ENCODE measurements around the gene PIGQ.

The PIGQ gene

GRCh38 chr16:590188-590814 lies 20.5 kb downstream of the PIGQ start:
- Histone ChIP-seq H3K4me3 (ENCODE audit: low read depth, low read length) (peak overlapping the region; percentile 99), H2AFZ (ENCODE audit: low read length, unreplicated experiment) (peak overlapping the region; percentile 87), H3K4me1 (ENCODE audit: control insufficient read depth, insufficient read depth, low read length, unreplicated experiment) (peaks cover 16% of the 10 kb centered on the region), H3K27ac (ENCODE audit: low read depth, low read length) (no peak overlapping the region), H3K36me3 (ENCODE audit: insufficient read depth, low read length) (no peaks in the 10 kb centered on the region), H3K27me3 (ENCODE audit: insufficient read depth, low read length) (no peaks in the 10 kb centered on the region), H3K79me2 (ENCODE audit: control insufficient read depth, insufficient read depth, low read length, unreplicated experiment) (peaks cover 41% of the 10 kb centered on the region)

GRCh38 chr16:590815-591200 lies 21.0 kb downstream of the PIGQ start:
- H2AFZ ChIP-seq (ENCODE audit: low read length, unreplicated experiment): no peak overlapping the region

GRCh38 chr16:591231-591630 lies 21.5 kb downstream of the PIGQ start:
- 0 out of 2 replicates have a peak, but pooled peaks cover under 1% of the 10 kb centered on the region for H3K36me3 ChIP-seq (ENCODE audit: insufficient read depth, low read length)
- peak overlapping the region; percentile 99 for H3K4me3 ChIP-seq (ENCODE audit: low read depth, low read length)
- peaks cover 43% of the 10 kb centered on the region for H3K79me2 ChIP-seq (ENCODE audit: control insufficient read depth, insufficient read depth, low read length, unreplicated experiment)

More at GRCh38 chr16:590815-591200, 21.0 kb downstream of the PIGQ start:
- H3K4me1 ChIP-seq (ENCODE audit: control insufficient read depth, insufficient read depth, low read length, unreplicated experiment): peaks cover 16% of the 10 kb centered on the region
- peak overlapping the region; percentile 99 for H3K4me3 ChIP-seq (ENCODE audit: low read depth, low read length)
- peaks cover 41% of the 10 kb centered on the region for H3K79me2 ChIP-seq (ENCODE audit: control insufficient read depth, insufficient read depth, low read length, unreplicated experiment)
- no peak overlapping the region for H3K27ac ChIP-seq (ENCODE audit: low read depth, low read length)
- no peaks in the 10 kb centered on the region for H3K36me3 ChIP-seq (ENCODE audit: insufficient read depth, low read length)
- no peaks in the 10 kb centered on the region for H3K27me3 ChIP-seq (ENCODE audit: insufficient read depth, low read length)

GRCh38 chr16:591892-592517 lies 22.2 kb downstream of the PIGQ start:
- H3K27ac ChIP-seq (ENCODE audit: low read depth, low read length): no peak overlapping the region
- H3K4me3 ChIP-seq (ENCODE audit: low read depth, low read length): no peak overlapping the region
- H3K36me3 ChIP-seq (ENCODE audit: insufficient read depth, low read length): 0 out of 2 replicates have a peak, but pooled peaks cover 2% of the 10 kb centered on the region
- no peaks in the 10 kb centered on the region for H3K27me3 ChIP-seq (ENCODE audit: insufficient read depth, low read length)
- H3K4me1 ChIP-seq (ENCODE audit: control insufficient read depth, insufficient read depth, low read length, unreplicated experiment): peaks cover 8% of the 10 kb centered on the region
- H3K79me2 ChIP-seq (ENCODE audit: control insufficient read depth, insufficient read depth, low read length, unreplicated experiment): peaks cover 43% of the 10 kb centered on the region
- H2AFZ ChIP-seq (ENCODE audit: low read length, unreplicated experiment): no peak overlapping the region

More at GRCh38 chr16:591231-591630, 21.5 kb downstream of the PIGQ start:
- H2AFZ ChIP-seq (ENCODE audit: low read length, unreplicated experiment): no peak overlapping the region
- peaks cover 12% of the 10 kb centered on the region for H3K4me1 ChIP-seq (ENCODE audit: control insufficient read depth, insufficient read depth, low read length, unreplicated experiment)
- no peaks in the 10 kb centered on the region for H3K27me3 ChIP-seq (ENCODE audit: insufficient read depth, low read length)
- H3K27ac ChIP-seq (ENCODE audit: low read depth, low read length): no peak overlapping the region

- Histone ChIP-seq H3K27ac (ENCODE audit: low read depth, low read length) (no peak overlapping the region), H3K27me3 (ENCODE audit: insufficient read depth, low read length) (no peaks in the 10 kb centered on the region), H2AFZ (ENCODE audit: low read length, unreplicated experiment) (no peak overlapping the region), H3K36me3 (ENCODE audit: insufficient read depth, low read length) (0 out of 2 replicates have a peak, but pooled peaks cover 2% of the 10 kb centered on the region), H3K79me2 (ENCODE audit: control insufficient read depth, insufficient read depth, low read length, unreplicated experiment) (peaks cover 42% of the 10 kb centered on the region), H3K4me3 (ENCODE audit: low read depth, low read length) (no peak overlapping the region), H3K4me1 (ENCODE audit: control insufficient read depth, insufficient read depth, low read length, unreplicated experiment) (peaks cover 8% of the 10 kb centered on the region)
Measured at GRCh38 chr16:592518-593306, 22.9 kb downstream of the PIGQ start.

GRCh38 chr16:593406-593805 lies 23.6 kb downstream of the PIGQ start:
- Histone ChIP-seq H3K4me1 (ENCODE audit: control insufficient read depth, insufficient read depth, low read length, unreplicated experiment) (peaks cover 8% of the 10 kb centered on the region), H2AFZ (ENCODE audit: low read length, unreplicated experiment) (no peak overlapping the region), H3K4me3 (ENCODE audit: low read depth, low read length) (no peak overlapping the region), H3K27ac (ENCODE audit: low read depth, low read length) (no peak overlapping the region), H3K79me2 (ENCODE audit: control insufficient read depth, insufficient read depth, low read length, unreplicated experiment) (peaks cover 35% of the 10 kb centered on the region), H3K36me3 (ENCODE audit: insufficient read depth, low read length) (0 out of 2 replicates have a peak, but pooled peaks cover 2% of the 10 kb centered on the region), H3K27me3 (ENCODE audit: insufficient read depth, low read length) (no peaks in the 10 kb centered on the region)

- Histone ChIP-seq H3K4me1 (ENCODE audit: control insufficient read depth, insufficient read depth, low read length, unreplicated experiment) (peaks cover 8% of the 10 kb centered on the region), H3K36me3 (ENCODE audit: insufficient read depth, low read length) (0 out of 2 replicates have a peak, but pooled peaks cover 2% of the 10 kb centered on the region), H2AFZ (ENCODE audit: low read length, unreplicated experiment) (no peak overlapping the region), H3K27ac (ENCODE audit: low read depth, low read length) (no peak overlapping the region), H3K79me2 (ENCODE audit: control insufficient read depth, insufficient read depth, low read length, unreplicated experiment) (peaks cover 34% of the 10 kb centered on the region), H3K4me3 (ENCODE audit: low read depth, low read length) (no peak overlapping the region), H3K27me3 (ENCODE audit: insufficient read depth, low read length) (no peaks in the 10 kb centered on the region)
Measured at GRCh38 chr16:593807-594206, 24.0 kb downstream of the PIGQ start.

- peaks cover 8% of the 10 kb centered on the region for H3K4me1 ChIP-seq (ENCODE audit: control insufficient read depth, insufficient read depth, low read length, unreplicated experiment)
- H3K27ac ChIP-seq (ENCODE audit: low read depth, low read length): no peak overlapping the region
- H2AFZ ChIP-seq (ENCODE audit: low read length, unreplicated experiment): no peak overlapping the region
- H3K79me2 ChIP-seq (ENCODE audit: control insufficient read depth, insufficient read depth, low read length, unreplicated experiment): peaks cover 34% of the 10 kb centered on the region
- no peak overlapping the region for H3K4me3 ChIP-seq (ENCODE audit: low read depth, low read length)
- H3K27me3 ChIP-seq (ENCODE audit: insufficient read depth, low read length): no peaks in the 10 kb centered on the region
- H3K36me3 ChIP-seq (ENCODE audit: insufficient read depth, low read length): peaks cover 7% of the 10 kb centered on the region; the same call in 1 of the 2 replicates
Measured at GRCh38 chr16:595094-595528, 25.3 kb downstream of the PIGQ start.

- H3K4me1 ChIP-seq (ENCODE audit: control insufficient read depth, insufficient read depth, low read length, unreplicated experiment): peaks cover 2% of the 10 kb centered on the region
- H3K36me3 ChIP-seq (ENCODE audit: insufficient read depth, low read length): peaks cover 7% of the 10 kb centered on the region; the same call in 1 of the 2 replicates
- H2AFZ ChIP-seq (ENCODE audit: low read length, unreplicated experiment): no peak overlapping the region
- H3K27ac ChIP-seq (ENCODE audit: low read depth, low read length): no peak overlapping the region
- peaks cover 26% of the 10 kb centered on the region for H3K79me2 ChIP-seq (ENCODE audit: control insufficient read depth, insufficient read depth, low read length, unreplicated experiment)
- H3K4me3 ChIP-seq (ENCODE audit: low read depth, low read length): no peak overlapping the region
- H3K27me3 ChIP-seq (ENCODE audit: insufficient read depth, low read length): no peaks in the 10 kb centered on the region
Measured at GRCh38 chr16:595942-596735, 26.4 kb downstream of the PIGQ start.

- H3K27ac ChIP-seq (ENCODE audit: low read depth, low read length): no peak overlapping the region
- H3K79me2 ChIP-seq (ENCODE audit: control insufficient read depth, insufficient read depth, low read length, unreplicated experiment): peaks cover 24% of the 10 kb centered on the region
- no peak overlapping the region for H3K4me3 ChIP-seq (ENCODE audit: low read depth, low read length)
- H3K27me3 ChIP-seq (ENCODE audit: insufficient read depth, low read length): no peaks in the 10 kb centered on the region
- H2AFZ ChIP-seq (ENCODE audit: low read length, unreplicated experiment): no peak overlapping the region
- peaks cover 7% of the 10 kb centered on the region; the same call in 1 of the 2 replicates for H3K36me3 ChIP-seq (ENCODE audit: insufficient read depth, low read length)
- no peaks in the 10 kb centered on the region for H3K4me1 ChIP-seq (ENCODE audit: control insufficient read depth, insufficient read depth, low read length, unreplicated experiment)
Measured at GRCh38 chr16:596736-597060, 26.9 kb downstream of the PIGQ start.

All from ACC112 (cell line).